Mesenchymal stem cell (in vitro differentiated cells and primary cell): ENCODE measurements around the gene SLC26A3.

ENCODE experiments used
- DNase-seq: peaks from one replicate; pipeline ENCODE4 v3.0.0-alpha.2; 2013
- H2AFZ ChIP-seq: one replicate; pipeline ENCODE4 v1.6.1; 2013; ENCODE audit warnings: low read depth, mild to moderate bottlenecking, control low read depth, inconsistent platforms, low read length, moderate library complexity
- H2AK5ac ChIP-seq: 2 replicates; pipeline ENCODE4 v1.6.1; 2013; ENCODE audit warnings: low read length, moderate library complexity, mild to moderate bottlenecking, inconsistent platforms; ENCODE audit not compliant: severe bottlenecking
- H2BK120ac ChIP-seq: one replicate; pipeline ENCODE4 v1.6.1; 2013; ENCODE audit warnings: low read depth, mild to moderate bottlenecking, inconsistent platforms, low read length, moderate library complexity
- H2BK12ac ChIP-seq, 2 experiments: one replicate each; pipeline ENCODE4 v1.6.1; 2013; ENCODE audit warnings: inconsistent platforms in 2 of 2, low read length in 2 of 2, mild to moderate bottlenecking in 2 of 2, moderate library complexity in 2 of 2, control low read depth in 1 of 2
- H2BK15ac ChIP-seq: one replicate; pipeline ENCODE4 v1.6.1; 2013; ENCODE audit warnings: mild to moderate bottlenecking, low read depth, inconsistent platforms; ENCODE audit not compliant: poor library complexity, severe bottlenecking
- H2BK5ac ChIP-seq: 2 replicates; pipeline ENCODE4 v1.6.1; 2013; ENCODE audit warnings: low read depth, mild to moderate bottlenecking, low read length, control low read depth, inconsistent platforms; ENCODE audit not compliant: poor library complexity, severe bottlenecking
- H3K14ac ChIP-seq, 2 experiments: one replicate each; pipeline ENCODE4 v1.6.1; 2013; ENCODE audit warnings: inconsistent platforms in 2 of 2, low read length in 2 of 2, control low read depth in 1 of 2, mild to moderate bottlenecking in 1 of 2, moderate library complexity in 1 of 2
- H3K18ac ChIP-seq, 2 experiments: one replicate each; pipeline ENCODE4 v1.6.1; 2013; ENCODE audit warnings: inconsistent platforms in 2 of 2, low read length in 2 of 2, control low read depth in 1 of 2, low read depth in 1 of 2, mild to moderate bottlenecking in 1 of 2
- H3K23ac ChIP-seq, 2 experiments: one replicate each; pipeline ENCODE4 v1.6.1; 2013; ENCODE audit warnings: inconsistent platforms in 2 of 2, low read length in 2 of 2, mild to moderate bottlenecking in 2 of 2, moderate library complexity in 2 of 2, control low read depth in 1 of 2
- H3K27ac ChIP-seq: 2 replicates; pipeline ENCODE4 v1.5.1; 2013; ENCODE audit warnings: mild to moderate bottlenecking, moderate library complexity, low read length, control low read depth, inconsistent platforms; ENCODE audit not compliant: poor library complexity, severe bottlenecking
- H3K27me3 ChIP-seq, 2 experiments: 2 replicates each; pipeline versions ENCODE4 v1.6.1 to v1.7.0; 2013; ENCODE audit warnings: low read length in 2 of 2, mild to moderate bottlenecking in 2 of 2, moderate library complexity in 2 of 2, control low read depth in 1 of 2, inconsistent platforms in 1 of 2; ENCODE audit not compliant: control insufficient read depth in 1 of 2, insufficient read depth in 1 of 2
- H3K36me3 ChIP-seq, 2 experiments: 2 replicates each; pipeline versions ENCODE4 v1.6.1 to v1.7.0; 2013; ENCODE audit warnings: low read length in 2 of 2, control low read depth in 1 of 2, inconsistent platforms in 1 of 2, low read depth in 1 of 2, mild to moderate bottlenecking in 1 of 2; ENCODE audit not compliant: insufficient read depth in 2 of 2, control insufficient read depth in 1 of 2
- H3K4ac ChIP-seq, 2 experiments: one replicate each; pipeline ENCODE4 v1.6.1; 2013; ENCODE audit warnings: inconsistent platforms in 2 of 2, low read length in 2 of 2, mild to moderate bottlenecking in 2 of 2, moderate library complexity in 2 of 2, control low read depth in 1 of 2, low read depth in 1 of 2
- H3K4me1 ChIP-seq: 2 replicates; pipeline ENCODE4 v1.6.1; 2013; ENCODE audit warnings: low read depth, low read length, control low read depth; ENCODE audit not compliant: control insufficient read depth, insufficient read depth
- H3K4me2 ChIP-seq: 2 replicates; pipeline ENCODE4 v1.6.1; 2013; ENCODE audit warnings: low read length, mild to moderate bottlenecking, inconsistent platforms; ENCODE audit not compliant: poor library complexity, severe bottlenecking
- H3K4me3 ChIP-seq, 2 experiments: 2 replicates each; pipeline versions ENCODE4 v1.5.1 to v1.7.0; 2013; ENCODE audit warnings: low read length in 2 of 2, mild to moderate bottlenecking in 2 of 2, control low read depth in 1 of 2, low read depth in 1 of 2; ENCODE audit not compliant: insufficient read depth in 1 of 2
- H3K79me1 ChIP-seq: replicated peaks from 2 replicates; pipeline ENCODE4 v1.6.1; 2013; ENCODE audit warnings: mild to moderate bottlenecking, control low read depth, low read length, inconsistent platforms; ENCODE audit not compliant: poor library complexity, severe bottlenecking
- H3K9ac ChIP-seq: 2 replicates; pipeline ENCODE4 v1.7.0; 2013; ENCODE audit warnings: mild to moderate bottlenecking, low read length, moderate library complexity
- H3K9me3 ChIP-seq: 2 replicates; pipeline ENCODE4 v1.7.0; 2013; ENCODE audit warnings: mild to moderate bottlenecking, low read length; ENCODE audit not compliant: control insufficient read depth
- H4K8ac ChIP-seq: one replicate; pipeline ENCODE4 v1.6.1; 2013; ENCODE audit warnings: inconsistent platforms, mild to moderate bottlenecking, low read length, moderate library complexity
- H4K91ac ChIP-seq: one replicate; pipeline ENCODE4 v1.6.1; 2013; ENCODE audit warnings: mild to moderate bottlenecking, low read length, inconsistent platforms
- WGBS: methylation state at CpG from one replicate; pipeline ENCODE4 v1.1.7; 2013; ENCODE audit warnings: mixed read lengths; 5-methylcytosine and 5-hydroxymethylcytosine counted together

SLC26A3 gene

GRCh38 chr7:107818622-107819021 lies 15.6 kb upstream of the SLC26A3 start:
- H3K4me3 ChIP-seq = no peak overlapping the region
- H2BK12ac ChIP-seq = no peak overlapping the region
- H3K36me3 ChIP-seq = no peaks in the 10 kb centered on the region
- H2AFZ ChIP-seq = no peak overlapping the region
- WGBS = 87% methylated on average over 2 of the region's 2 CpGs
- no peak overlapping the region for H3K4me2 ChIP-seq
- H3K9me3 ChIP-seq = no peaks in the 10 kb centered on the region
- no peak overlapping the region for H2AK5ac ChIP-seq
- no peak overlapping the region for H3K9ac ChIP-seq
- H3K23ac ChIP-seq = no peak overlapping the region
- H2BK120ac ChIP-seq = no peak overlapping the region
- no peak overlapping the region for H3K18ac ChIP-seq
- H3K27ac ChIP-seq = no peak overlapping the region
- H2BK15ac ChIP-seq = no peak overlapping the region
- no peak overlapping the region for H3K4ac ChIP-seq
- no peak overlapping the region for H4K91ac ChIP-seq
- no peak for DNase-seq
- no peaks in the 10 kb centered on the region for H3K79me1 ChIP-seq
- no peak overlapping the region for H3K14ac ChIP-seq
- no peaks in the 10 kb centered on the region for H3K4me1 ChIP-seq
- no peak overlapping the region for H2BK5ac ChIP-seq
- H3K27me3 ChIP-seq = peaks cover 0 to 4% of the 10 kb centered on the region in 2 experiments
- no peak overlapping the region for H4K8ac ChIP-seq

GRCh38 chr7:107816011-107816566 lies 13.1 kb upstream of the SLC26A3 start:
- peaks cover 0 to 1% of the 10 kb centered on the region in 2 experiments for H3K27me3 ChIP-seq
- no peak overlapping the region for H2BK12ac ChIP-seq
- no peak overlapping the region for H3K4me2 ChIP-seq
- H3K36me3 ChIP-seq = no peaks in the 10 kb centered on the region
- no peak overlapping the region for H3K4ac ChIP-seq
- H3K9me3 ChIP-seq = no peaks in the 10 kb centered on the region
- H3K4me1 ChIP-seq = no peaks in the 10 kb centered on the region
- H2AFZ ChIP-seq = no peak overlapping the region
- H3K27ac ChIP-seq = no peak overlapping the region
- no peak for DNase-seq
- H3K18ac ChIP-seq = no peak overlapping the region
- H2BK120ac ChIP-seq = no peak overlapping the region
- no peak overlapping the region for H3K4me3 ChIP-seq
- H3K79me1 ChIP-seq = no peaks in the 10 kb centered on the region
- no peak overlapping the region for H4K8ac ChIP-seq
- 94% methylated on average over 6 of the region's 6 CpGs for WGBS
- no peak overlapping the region for H2AK5ac ChIP-seq
- no peak overlapping the region for H2BK15ac ChIP-seq
- H4K91ac ChIP-seq = no peak overlapping the region
- H3K9ac ChIP-seq = peak overlapping the region; percentile 10
- no peak overlapping the region for H2BK5ac ChIP-seq
- no peak overlapping the region for H3K14ac ChIP-seq
- H3K23ac ChIP-seq = no peak overlapping the region

- Histone ChIP-seq H3K4me2 (no peak overlapping the region), H3K23ac (no peak overlapping the region)
Measured at GRCh38 chr7:107815254-107815882, 12.3 kb upstream of the SLC26A3 start.

GRCh38 chr7:107813524-107813923 lies 10.5 kb upstream of the SLC26A3 start:
- Histone ChIP-seq H3K4me2 (no peak overlapping the region), H4K8ac (no peak overlapping the region), H4K91ac (no peak overlapping the region), H3K9me3 (no peaks in the 10 kb centered on the region), H3K14ac (no peak overlapping the region), H3K36me3 (no peaks in the 10 kb centered on the region), H3K4me1 (no peaks in the 10 kb centered on the region), H3K18ac (no peak overlapping the region), H2BK12ac (no peak overlapping the region), H2AK5ac (no peak overlapping the region), H3K27ac (no peak overlapping the region), H3K27me3 (peaks cover 0 to 4% of the 10 kb centered on the region in 2 experiments), H2BK120ac (no peak overlapping the region), H3K9ac (no peak overlapping the region), H3K4ac (no peak overlapping the region), H2BK15ac (no peak overlapping the region), H3K79me1 (no peaks in the 10 kb centered on the region), H3K23ac (no peak overlapping the region), H3K4me3 (no peak overlapping the region), H2AFZ (no peak overlapping the region), H2BK5ac (no peak overlapping the region)
- no peak for DNase-seq
- WGBS = 74% methylated on average over 2 of the region's 3 CpGs

More at GRCh38 chr7:107815254-107815882, 12.3 kb upstream of the SLC26A3 start:
- Histone ChIP-seq H3K9me3 (no peaks in the 10 kb centered on the region), H3K9ac (no peak overlapping the region), H4K8ac (no peak overlapping the region), H3K27me3 (no peaks in the 10 kb centered on the region), H2AFZ (no peak overlapping the region), H3K4me1 (no peaks in the 10 kb centered on the region), H3K14ac (no peak overlapping the region), H3K27ac (no peak overlapping the region), H2BK5ac (no peak overlapping the region), H2BK120ac (no peak overlapping the region), H3K36me3 (no peaks in the 10 kb centered on the region), H3K18ac (no peak overlapping the region), H2AK5ac (no peak overlapping the region), H3K4me3 (no peak overlapping the region), H2BK12ac (no peak overlapping the region), H3K79me1 (no peaks in the 10 kb centered on the region), H2BK15ac (no peak overlapping the region), H3K4ac (no peak overlapping the region), H4K91ac (no peak overlapping the region)
- no peak for DNase-seq
- WGBS = no CpG with 5 or more reads among the region's 4 CpGs
